Measurements from ENCODE around the gene FGD1. TPM values are rescaled to one million over a fixed set of nuclear protein-coding genes. Genes with fewer than 3 reads are reported as not detected.

Gene FGD1
- total RNA-seq, 1 donor from 2014 or later = 8.2 TPM

Other genes with a start within 250 kb of the FGD1 start
- gene WNK3, start 138.2 kb downstream of the FGD1 start, total RNA-seq = 0.40 TPM
- gene TSR2, start 55.8 kb downstream of the FGD1 start, total RNA-seq = 21.5 TPM
- gene GNL3L, start 34.0 kb upstream of the FGD1 start, total RNA-seq = 25.7 TPM